Hepatocyte (in vitro differentiated cells): ENCODE measurements around the gene OTOA. TPM values are rescaled to one million over a fixed set of nuclear protein-coding genes. Genes with fewer than 3 reads are reported as not detected.
"Not testable (repeated sequence)": the region's sequence is repeated elsewhere in the genome, so short reads cannot be mapped to it uniquely, and the experiment has no call there.

Experiments used
- DNase-seq: peaks from one replicate; pipeline ENCODE4 v3.0.0-alpha.2; 2016; ENCODE audit warnings: low spot score
- H2AFZ ChIP-seq: fragments of 200-600 bp; sonication (generic); 2 replicates; pipeline ENCODE4 v1.6.0; 2016; ENCODE audit warnings: antibody characterized with exemption, mild to moderate bottlenecking
- H3K27ac ChIP-seq: fragments of 200-600 bp; sonication (generic); 2 replicates; pipeline ENCODE4 v1.5.1; 2016; ENCODE audit warnings: mild to moderate bottlenecking
- H3K27me3 ChIP-seq: fragments of 200-600 bp; sonication (generic); 2 replicates; pipeline ENCODE4 v1.6.1; 2016
- H3K36me3 ChIP-seq: fragments of 200-600 bp; sonication (generic); replicated peaks from 2 replicates; pipeline ENCODE4 v1.5.1; 2016; ENCODE audit warnings: low read depth; ENCODE audit not compliant: insufficient read depth
- H3K4me1 ChIP-seq: fragments of 200-600 bp; sonication (generic); 2 replicates; pipeline ENCODE4 v1.5.1; 2016; ENCODE audit warnings: mild to moderate bottlenecking, moderate library complexity; ENCODE audit not compliant: insufficient read depth
- H3K4me2 ChIP-seq: fragments of 200-600 bp; sonication (generic); 2 replicates; pipeline ENCODE4 v1.6.0; 2016
- H3K4me3 ChIP-seq: fragments of 200-600 bp; sonication (generic); 2 replicates; pipeline ENCODE4 v1.5.1; 2016; ENCODE audit warnings: mild to moderate bottlenecking
- H3K79me2 ChIP-seq: fragments of 200-600 bp; sonication (generic); 2 replicates; pipeline ENCODE4 v1.6.0; 2017; ENCODE audit warnings: mild to moderate bottlenecking
- H3K9me2 ChIP-seq: fragments of 200-600 bp; sonication (generic); replicated peaks from 2 replicates; pipeline ENCODE4 v1.6.0; 2017; ENCODE audit warnings: mild to moderate bottlenecking; ENCODE audit not compliant: insufficient read depth
- H3K9me3 ChIP-seq: fragments of 200-600 bp; sonication (generic); 2 replicates; pipeline ENCODE4 v1.5.1; 2016; ENCODE audit warnings: low read depth, mild to moderate bottlenecking
- H4K20me1 ChIP-seq: fragments of 200-600 bp; sonication (generic); 2 replicates; pipeline ENCODE4 v1.6.0; 2016; ENCODE audit warnings: mild to moderate bottlenecking; ENCODE audit not compliant: insufficient read depth, poor library complexity, severe bottlenecking
- EZH2 ChIP-seq: fragments of 200-600 bp; sonication (generic); IDR thresholded peaks from 2 replicates; pipeline ENCODE4 v1.6.1; 2016; ENCODE audit warnings: antibody characterized with exemption, mild to moderate bottlenecking, borderline replicate concordance
- EZH2phosphoT487 ChIP-seq: fragments of 200-600 bp; sonication (generic); IDR thresholded peaks from one replicate; pipeline ENCODE4 v1.6.1; 2018; ENCODE audit warnings: antibody characterized with exemption, mild to moderate bottlenecking, low read depth, moderate library complexity; ENCODE audit not compliant: unreplicated experiment, severe bottlenecking
- WGBS: methylation state at CpG from one replicate; pipeline ENCODE4 v1.1.6; 2016; ENCODE audit warnings: low lambda C conversion rate; ENCODE audit errors: missing lambda C conversion rate; 5-methylcytosine and 5-hydroxymethylcytosine counted together
- polyA plus RNA-seq: library from polyadenylated mRNA; unstranded; fragments of >200 nt; fragmentation: Nextera tagmentation; extraction: Ambion mirVana; gene quantifications from 2 replicates; pipeline ENCODE4 v1.2.1, GENCODE V29; 2016
- total RNA-seq: library from RNA; depleted of rRNA; stranded (reverse); fragments of >200 nt; gene quantifications from 2 replicates; pipeline ENCODE4 v1.2.3, GENCODE V29; 2014
- TF ChIP-seq, protein P1 (sequence below): fragments of 200-600 bp; sonication (generic); IDR thresholded peaks from 2 replicates; pipeline ENCODE4 v1.5.1; 2016; ENCODE audit warnings: antibody characterized with exemption, mild to moderate bottlenecking; ENCODE audit not compliant: poor library complexity

OTOA gene
- total and polyA plus RNA-seq, 2 experiments from 2014 or later, result 0.07 TPM; not detected in 1

DNA sequence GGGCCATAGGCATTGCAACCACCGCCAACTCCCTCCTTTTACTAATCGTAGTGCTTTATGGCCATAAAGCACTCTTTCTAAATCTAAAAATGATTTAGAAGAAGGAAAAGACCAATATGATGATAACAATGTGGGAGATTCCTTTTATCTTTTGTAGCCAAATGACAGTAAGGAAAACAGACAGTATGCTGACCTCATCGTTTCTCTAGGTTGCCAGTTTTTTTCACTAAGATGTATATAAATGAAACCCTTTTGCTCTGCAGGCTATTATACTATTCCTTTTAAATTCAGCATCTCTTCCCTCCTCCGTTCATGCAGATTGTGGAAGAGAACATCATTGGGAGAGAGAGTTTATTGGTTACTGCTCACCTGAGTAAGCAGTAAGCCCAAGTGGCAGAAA lies 25.3 kb downstream of the OTOA start:
- Histone ChIP-seq H4K20me1 (no peaks in the 10 kb centered on the region), H3K27me3 (no peaks in the 10 kb centered on the region), H3K4me3 (no peak overlapping the region), H3K36me3 (no peaks in the 10 kb centered on the region), H2AFZ (no peak overlapping the region), H3K4me1 (no peaks in the 10 kb centered on the region), H3K4me2 (no peak overlapping the region), H3K79me2 (no peaks in the 10 kb centered on the region), H3K27ac (no peak overlapping the region), H3K9me3 (no peaks in the 10 kb centered on the region), H3K9me2 (no peaks in the 10 kb centered on the region)
- DNase-seq, result no peak
- TF ChIP-seq, protein P1, sequence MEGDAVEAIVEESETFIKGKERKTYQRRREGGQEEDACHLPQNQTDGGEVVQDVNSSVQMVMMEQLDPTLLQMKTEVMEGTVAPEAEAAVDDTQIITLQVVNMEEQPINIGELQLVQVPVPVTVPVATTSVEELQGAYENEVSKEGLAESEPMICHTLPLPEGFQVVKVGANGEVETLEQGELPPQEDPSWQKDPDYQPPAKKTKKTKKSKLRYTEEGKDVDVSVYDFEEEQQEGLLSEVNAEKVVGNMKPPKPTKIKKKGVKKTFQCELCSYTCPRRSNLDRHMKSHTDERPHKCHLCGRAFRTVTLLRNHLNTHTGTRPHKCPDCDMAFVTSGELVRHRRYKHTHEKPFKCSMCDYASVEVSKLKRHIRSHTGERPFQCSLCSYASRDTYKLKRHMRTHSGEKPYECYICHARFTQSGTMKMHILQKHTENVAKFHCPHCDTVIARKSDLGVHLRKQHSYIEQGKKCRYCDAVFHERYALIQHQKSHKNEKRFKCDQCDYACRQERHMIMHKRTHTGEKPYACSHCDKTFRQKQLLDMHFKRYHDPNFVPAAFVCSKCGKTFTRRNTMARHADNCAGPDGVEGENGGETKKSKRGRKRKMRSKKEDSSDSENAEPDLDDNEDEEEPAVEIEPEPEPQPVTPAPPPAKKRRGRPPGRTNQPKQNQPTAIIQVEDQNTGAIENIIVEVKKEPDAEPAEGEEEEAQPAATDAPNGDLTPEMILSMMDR, result no peak
- no peak for TF ChIP-seq EZH2
- no peak for TF ChIP-seq EZH2phosphoT487
- 71% methylated on average over 4 of the region's 4 CpGs for WGBS

DNA sequence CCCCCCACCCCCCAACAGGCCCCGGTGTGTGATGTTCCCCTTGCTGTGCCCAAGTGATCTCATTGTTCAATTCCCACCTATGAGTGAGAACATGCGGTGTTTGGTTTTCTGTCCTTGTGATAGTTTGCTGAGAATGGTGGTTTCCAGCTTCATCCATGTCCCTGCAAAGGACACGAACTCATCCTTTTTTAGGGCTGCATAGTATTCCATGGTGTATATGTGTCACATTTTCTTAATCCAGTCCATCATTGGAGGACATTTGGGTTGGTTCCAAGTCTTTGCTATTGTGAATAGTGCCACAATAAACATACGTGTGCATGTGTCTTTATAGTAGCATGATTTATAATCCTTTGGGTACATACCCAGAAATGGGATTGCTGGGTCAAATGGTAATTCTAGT lies 27.2 kb downstream of the OTOA start:
- not testable (repeated sequence) for H3K27ac ChIP-seq, H3K27me3 ChIP-seq, H3K9me3 ChIP-seq, H3K36me3 ChIP-seq, H3K4me2 ChIP-seq, H3K4me1 ChIP-seq, H2AFZ ChIP-seq, H3K79me2 ChIP-seq, DNase-seq, H3K4me3 ChIP-seq, H4K20me1 ChIP-seq, H3K9me2 ChIP-seq
- WGBS, result 87% methylated on average over 4 of the region's 4 CpGs

DNA sequence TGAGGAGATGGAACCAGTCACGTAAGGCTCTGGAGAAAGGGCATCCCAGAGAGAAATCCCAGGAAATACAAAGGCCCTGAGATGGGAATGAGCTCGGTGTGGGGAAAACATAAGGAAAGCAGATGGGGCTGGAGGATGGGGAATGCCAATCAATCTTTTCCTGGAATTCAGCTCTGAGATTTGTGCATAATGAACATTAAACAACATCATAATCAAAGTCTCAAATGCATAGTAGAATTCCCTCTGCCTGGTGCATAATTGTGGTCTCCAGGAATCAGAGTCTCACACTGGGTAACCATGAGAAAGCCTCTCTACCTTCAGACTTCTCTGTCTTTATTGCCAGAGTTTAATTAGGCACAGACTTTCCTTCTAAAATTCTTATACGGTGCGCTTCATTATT lies 30.8 kb downstream of the OTOA start:
- Histone ChIP-seq H3K9me3 (no peaks in the 10 kb centered on the region), H3K79me2 (no peaks in the 10 kb centered on the region), H3K9me2 (no peaks in the 10 kb centered on the region), H2AFZ (no peak overlapping the region), H4K20me1 (no peaks in the 10 kb centered on the region), H3K4me1 (no peaks in the 10 kb centered on the region), H3K4me3 (no peak overlapping the region), H3K36me3 (no peaks in the 10 kb centered on the region), H3K27ac (no peak overlapping the region), H3K4me2 (no peak overlapping the region), H3K27me3 (peaks cover 3% of the 10 kb centered on the region)
- no peak for DNase-seq
- 83% methylated on average over 4 of the region's 4 CpGs for WGBS
- no peak for TF ChIP-seq EZH2phosphoT487
- TF ChIP-seq EZH2, result no peak
- TF ChIP-seq, protein P1, result no peak

DNA sequence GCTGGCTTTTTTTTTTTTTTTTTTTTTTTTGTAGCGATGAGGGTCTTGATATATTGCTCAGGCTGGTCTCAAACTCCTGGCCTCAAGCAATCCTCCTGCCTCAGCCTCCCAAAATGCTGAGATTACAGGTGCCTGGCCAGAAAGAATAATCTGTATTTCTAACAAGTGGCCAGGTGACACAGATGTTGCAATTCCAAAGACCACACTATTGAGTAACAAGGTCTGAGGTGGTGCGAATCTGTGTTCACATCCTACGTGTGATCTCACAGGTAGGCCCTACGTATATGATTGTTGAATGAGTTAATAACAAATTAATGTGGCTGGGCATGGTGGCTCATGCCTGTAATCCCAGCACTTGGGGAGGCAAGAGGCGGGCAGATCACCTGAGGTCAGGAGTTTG lies 33.3 kb downstream of the OTOA start:
- DNase-seq, result no peak

More for the DNA sequence above, 33.3 kb downstream of the OTOA start:
- Histone ChIP-seq H3K79me2 (no peaks in the 10 kb centered on the region), H3K27ac (no peak overlapping the region), H3K9me3 (no peaks in the 10 kb centered on the region), H3K36me3 (no peaks in the 10 kb centered on the region), H2AFZ (no peak overlapping the region), H3K4me3 (no peak overlapping the region), H3K4me1 (no peaks in the 10 kb centered on the region), H3K4me2 (no peak overlapping the region), H3K27me3 (peaks cover 3% of the 10 kb centered on the region), H3K9me2 (no peaks in the 10 kb centered on the region), H4K20me1 (no peaks in the 10 kb centered on the region)
- 91% methylated on average over 5 of the region's 5 CpGs for WGBS
- TF ChIP-seq EZH2 (no peak), EZH2phosphoT487 (no peak)
- TF ChIP-seq, protein P1, result no peak
